AG09309 (cell line): ENCODE measurements around the gene VOPP1.
"Not testable (repeated sequence)": the region's sequence is repeated elsewhere in the genome, so short reads cannot be mapped to it uniquely, and the experiment has no call there.

Experiments
- DNase-seq: peaks from one replicate; pipeline ENCODE4 v3.0.0-alpha.2; 2010; ENCODE audit warnings: low read depth
- H3K4me3 ChIP-seq: 2 replicates; pipeline ENCODE4 v1.5.1; 2011; ENCODE audit warnings: mild to moderate bottlenecking, low read depth, low read length, moderate library complexity; ENCODE audit not compliant: control insufficient read depth
- CTCF ChIP-seq: IDR thresholded peaks from 2 replicates; pipeline ENCODE4 v1.5.1; 2011; ENCODE audit warnings: mild to moderate bottlenecking, low read depth, low read length, inconsistent platforms; ENCODE audit not compliant: insufficient read depth, control insufficient read depth; ENCODE audit errors: missing control alignments

VOPP1 gene

GRCh38 chr7:55572378-55573233, at the start of gene VOPP1:
Gene VOPP1 (minus strand): TSS chr7:55572502. CDS start chr7:55572324, 178 bp downstream.
- no peak for TF ChIP-seq CTCF
- no peak for DNase-seq
- peak within 1 kb of the TSS; percentile 81 for H3K4me3 ChIP-seq

GRCh38 chr7:55618913-55619312, 46.6 kb upstream of the VOPP1 start:
- no peak overlapping the region for H3K4me3 ChIP-seq
- no peak for DNase-seq
- no peak for TF ChIP-seq CTCF

GRCh38 chr7:55614365-55615064, 42.2 kb upstream of the VOPP1 start:
- not testable (repeated sequence) for DNase-seq, H3K4me3 ChIP-seq

GRCh38 chr7:55609726-55610125, 37.4 kb upstream of the VOPP1 start:
- H3K4me3 ChIP-seq, DNase-seq: not testable (repeated sequence)

GRCh38 chr7:55605661-55606060, 33.4 kb upstream of the VOPP1 start:
- H3K4me3 ChIP-seq, DNase-seq: not testable (repeated sequence)

- TF ChIP-seq CTCF: peak; percentile 51
- not testable (repeated sequence) for H3K4me3 ChIP-seq, DNase-seq
Measured at GRCh38 chr7:55597944-55598499, 25.7 kb upstream of the VOPP1 start.

- not testable (repeated sequence) for H3K4me3 ChIP-seq, DNase-seq
Measured at GRCh38 chr7:55597214-55597739, 25.0 kb upstream of the VOPP1 start.

- TF ChIP-seq CTCF: no peak
- no peak for DNase-seq
- H3K4me3 ChIP-seq: no peak overlapping the region
Measured at GRCh38 chr7:55595511-55595910, 23.2 kb upstream of the VOPP1 start.
